HepG2 (cell line): ENCODE data around the gene EGFR. TPM values are rescaled to one million over a fixed set of nuclear protein-coding genes. Genes with fewer than 3 reads are reported as not detected.

Source experiments
- ATAC-seq: fragments of 200-7000 bp; cut with Tn5 transposase; 3 replicates; pipeline ENCODE4 v1.9.1; 2020; ENCODE audit warnings: mild to moderate bottlenecking, moderate library complexity
- BruUV-seq: library from RNA; stranded (reverse); fragments of 400-500 nt; replicated peaks from 2 replicates; lab custom pipeline; 2021; lab: Mats Ljungman, UMichigan
- CTCF ChIA-PET: fragments of 300-600 bp; formaldehyde crosslinking; extraction: SDS; loops from one replicate; lab custom pipeline; 2021; ENCODE audit warnings: low total read pairs, inconsistent platforms, low intra/inter-chr PET ratio; lab: Yijun Ruan, JAX
- POLR2A ChIA-PET: fragments of 350-600 bp; sonication (Branson Sonifier 250); formaldehyde crosslinking; loops from one replicate; lab custom pipeline; 2020; ENCODE audit warnings: antibody characterized with exemption, inconsistent platforms; lab: Yijun Ruan, JAX
- DNase-seq: peaks from one replicate; pipeline ENCODE4 v3.0.0-alpha.2; 2015; ENCODE audit warnings: low spot score
- FAIRE-seq: peaks from 3 replicates; lab custom pipeline; 2011; peaks lifted over from hg19 to GRCh38; lab: Jason Lieb, UNC
- H2AFZ ChIP-seq: one replicate; pipeline ENCODE4 v1.6.1; 2011; ENCODE audit warnings: low read length, inconsistent platforms
- H3K27ac ChIP-seq: fragments of 300-600 bp; 3 replicates; pipeline ENCODE4 v1.8.0; 2011; ENCODE audit warnings: mixed run types, mild to moderate bottlenecking, mixed read lengths, low read length, inconsistent platforms; ENCODE audit not compliant: insufficient read depth; ENCODE audit errors: extremely low read length
- H3K27me3 ChIP-seq, 2 experiments: fragments of 200-600 bp in 1 of 2; 2 replicates in 1 of 2; 3 replicates in 1 of 2; pipeline versions ENCODE4 v1.6.0 to v1.8.0; 2011; ENCODE audit warnings: low read length in 2 of 2, mild to moderate bottlenecking in 2 of 2, moderate library complexity in 2 of 2, inconsistent platforms in 1 of 2; ENCODE audit not compliant: insufficient read depth in 2 of 2, control insufficient read depth in 1 of 2
- H3K36me3 ChIP-seq, 2 experiments: fragments of 200-600 bp in 1 of 2; replicated peaks in 1 of 2; 2 replicates in 1 of 2; 3 replicates in 1 of 2; pipeline versions ENCODE4 v1.5.1 to v1.8.0; 2011; ENCODE audit warnings: low read length in 2 of 2, inconsistent platforms in 1 of 2; ENCODE audit not compliant: insufficient read depth in 2 of 2, control insufficient read depth in 1 of 2
- H3K4me1 ChIP-seq: 2 replicates; pipeline ENCODE4 v1.5.1; 2012; ENCODE audit warnings: low read length, inconsistent platforms; ENCODE audit not compliant: insufficient read depth
- H3K4me2 ChIP-seq: 2 replicates; pipeline ENCODE4 v1.6.0; 2011; ENCODE audit warnings: low read depth, low read length, inconsistent platforms
- H3K4me3 ChIP-seq, 3 experiments: fragments of 200-600 bp in 1 of 3; sonication (generic), shearing (Covaris generic) in 1 of 3; replicated peaks in 1 of 3; 2 replicates each; pipeline ENCODE4 v1.5.1; 2011 to 2016; ENCODE audit warnings: low read length in 3 of 3, inconsistent platforms in 2 of 3, low read depth in 2 of 3, mild to moderate bottlenecking in 2 of 3, control low read depth in 1 of 3, mixed read lengths in 1 of 3; ENCODE audit not compliant: insufficient read depth in 1 of 3
- H3K79me2 ChIP-seq: one replicate; pipeline ENCODE4 v1.6.1; 2011; ENCODE audit warnings: low read length, inconsistent platforms; ENCODE audit not compliant: insufficient read depth
- H3K9ac ChIP-seq: 2 replicates; pipeline ENCODE4 v1.6.0; 2011; ENCODE audit warnings: mild to moderate bottlenecking, low read depth, low read length, inconsistent platforms; ENCODE audit not compliant: insufficient read depth
- H3K9me3 ChIP-seq: 2 replicates; pipeline ENCODE4 v1.5.1; 2012; ENCODE audit warnings: mild to moderate bottlenecking, low read length
- H4K20me1 ChIP-seq: 2 replicates; pipeline ENCODE4 v1.6.0; 2011; ENCODE audit warnings: inconsistent platforms, mild to moderate bottlenecking, low read length, moderate library complexity; ENCODE audit not compliant: insufficient read depth
- CHD4 ChIP-seq: fragments of 200-600 bp; sonication (generic); IDR thresholded peaks from 2 replicates; pipeline ENCODE4 v1.7.0; 2017; ENCODE audit warnings: mild to moderate bottlenecking, low read length, borderline replicate concordance
- GPN1 ChIP-seq: sonication (generic); formaldehyde crosslinking; IDR thresholded peaks from 2 replicates; pipeline ENCODE4 v1.5.1; 2020; ENCODE audit warnings: missing genetic modification reagents, borderline replicate concordance
- MAFF ChIP-seq: IDR thresholded peaks from 2 replicates; pipeline ENCODE4 v1.6.1; 2011; ENCODE audit warnings: low read depth, low read length, improper control_type of control experiment
- PCBP1 ChIP-seq: fragments of 200-400 bp; formaldehyde crosslinking; IDR thresholded peaks from 2 replicates; pipeline ENCODE4 v1.6.1; 2017; ENCODE audit warnings: mild to moderate bottlenecking, low read depth, low read length, borderline replicate concordance
- PRDM10 ChIP-seq: sonication (generic); formaldehyde crosslinking; IDR thresholded peaks from 2 replicates; pipeline ENCODE4 v1.4.0; 2020; ENCODE audit warnings: low read depth, missing genetic modification reagents
- TFDP1 ChIP-seq: IDR thresholded peaks from 2 replicates; pipeline ENCODE4 v1.6.1; 2016; ENCODE audit warnings: missing compliant biosample characterization, missing genetic modification reagents, borderline replicate concordance
- ZFX ChIP-seq: sonication (generic); formaldehyde crosslinking; IDR thresholded peaks from 2 replicates; pipeline ENCODE4 v1.4.0; 2020; ENCODE audit warnings: mild to moderate bottlenecking, low read depth, missing genetic modification reagents, moderate library complexity
- ZNF407 ChIP-seq: sonication (generic); formaldehyde crosslinking; IDR thresholded peaks from one replicate; pipeline ENCODE4 v1.5.1; 2020; ENCODE audit warnings: mild to moderate bottlenecking, missing genetic modification reagents; ENCODE audit errors: not compliant biosample characterization
- ZNF672 ChIP-seq: sonication (generic); formaldehyde crosslinking; IDR thresholded peaks from 2 replicates; pipeline ENCODE4 v1.8.1; 2022; ENCODE audit warnings: missing genetic modification reagents
- ZSCAN25 ChIP-seq: sonication (generic); formaldehyde crosslinking; IDR thresholded peaks from 2 replicates; pipeline ENCODE4 v1.8.0; 2022; ENCODE audit warnings: mild to moderate bottlenecking, missing genetic modification reagents
- WGBS: methylation state at CpG from one replicate; pipeline ENCODE4 v1.1.6; 2017; ENCODE audit warnings: low lambda C conversion rate; 5-methylcytosine and 5-hydroxymethylcytosine counted together
- in situ Hi-C: cut with HindIII; loops from 2 replicates; pipeline ENCODE4 v1.10.0; 2017; ENCODE audit warnings: low pct_unique_long_range_greater_than_20kb; ENCODE audit not compliant: extremely low pct_ligation_motif_present
- intact Hi-C: fragments of 100-400 bp; cut with micrococcal nuclease; formaldehyde crosslinking; loops from one replicate; pipeline ENCODE4 v1.10.0; 2022; ENCODE audit not compliant: unreplicated experiment
- polyA plus RNA-seq, 8 experiments: library from polyadenylated mRNA; depleted of rRNA in 3 of 8; stranded (reverse) in 7 of 8; unstranded in 1 of 8; fragments of >200 nt; fragmentation: Illumina TruSeq in 4 of 8; extraction: Trizol in 4 of 8; gene quantifications; 2 replicates each; pipeline versions ENCODE4 v1.2.1 to v1.2.3, GENCODE V29; 2011 to 2016; ENCODE audit warnings: low read depth in 4 of 8, missing spikeins in 1 of 8, mixed read lengths in 1 of 8; ENCODE audit not compliant: insufficient read depth in 1 of 8
- total RNA-seq, 5 experiments: library from RNA; depleted of rRNA; stranded (reverse); fragments of >200 nt; fragmentation: Illumina TruSeq; extraction: Trizol; gene quantifications; 2 replicates each; pipeline ENCODE4 v1.2.3, GENCODE V29; 2016; ENCODE audit warnings: low read depth in 1 of 5

Gene EGFR
- total and polyA plus RNA-seq, 2 of the 13 experiments (the other 11 are each of a cell fraction or from before 2014, with no cell fraction given) = 7.0 to 10.0 TPM

GRCh38 chr7:55247428-55247827 lies 228.6 kb downstream of the EGFR start (continued):
- TF ChIP-seq PRDM10 = no peak

- BruUV-seq = no TSS peak
- POLR2A ChIA-PET = no interaction called here
- Histone ChIP-seq H2AFZ (no peak overlapping the region), H3K79me2 (no peaks in the 10 kb centered on the region), H3K36me3 (no peaks in the 10 kb centered on the region), H3K4me2 (no peak overlapping the region), H3K4me3 (no peak overlapping the region), H3K27me3 (peaks cover 0 to 16% of the 10 kb centered on the region in 2 experiments; a peak in 3 of 5 replicates), H4K20me1 (no peaks in the 10 kb centered on the region), H3K9me3 (no peaks in the 10 kb centered on the region), H3K4me1 (peaks cover 12% of the 10 kb centered on the region; the same call in 1 of the 2 replicates), H3K9ac (no peak overlapping the region), H3K27ac (no peak overlapping the region)
- FAIRE-seq = no peak
- no peak for ATAC-seq
- in situ Hi-C loops (no loop called here), intact Hi-C loops (no loop called here)
- no peak for DNase-seq
- 74% methylated on average over 10 of the region's 10 CpGs for WGBS
- CTCF ChIA-PET = no interaction called here
- TF ChIP-seq ZFX (CRISPR knock-in tag) (no peak), MAFF (no peak), ZSCAN25 (CRISPR knock-in tag) (no peak), ZNF407 (CRISPR knock-in tag) (no peak), CHD4 (no peak), TFDP1 (CRISPR knock-in tag) (no peak), GPN1 (CRISPR knock-in tag) (no peak), PCBP1 (no peak), ZNF672 (no peak)
These were observed 229.7 kb downstream of the EGFR start for GRCh38 chr7:55248526-55248925.
